Measurements from ENCODE around the gene GLP2R. TPM values are rescaled to one million over a fixed set of nuclear protein-coding genes. Genes with fewer than 3 reads are reported as not detected.

The GLP2R gene
- polyA plus RNA-seq, 1 donor from 2014 or later, result not detected

DNA sequence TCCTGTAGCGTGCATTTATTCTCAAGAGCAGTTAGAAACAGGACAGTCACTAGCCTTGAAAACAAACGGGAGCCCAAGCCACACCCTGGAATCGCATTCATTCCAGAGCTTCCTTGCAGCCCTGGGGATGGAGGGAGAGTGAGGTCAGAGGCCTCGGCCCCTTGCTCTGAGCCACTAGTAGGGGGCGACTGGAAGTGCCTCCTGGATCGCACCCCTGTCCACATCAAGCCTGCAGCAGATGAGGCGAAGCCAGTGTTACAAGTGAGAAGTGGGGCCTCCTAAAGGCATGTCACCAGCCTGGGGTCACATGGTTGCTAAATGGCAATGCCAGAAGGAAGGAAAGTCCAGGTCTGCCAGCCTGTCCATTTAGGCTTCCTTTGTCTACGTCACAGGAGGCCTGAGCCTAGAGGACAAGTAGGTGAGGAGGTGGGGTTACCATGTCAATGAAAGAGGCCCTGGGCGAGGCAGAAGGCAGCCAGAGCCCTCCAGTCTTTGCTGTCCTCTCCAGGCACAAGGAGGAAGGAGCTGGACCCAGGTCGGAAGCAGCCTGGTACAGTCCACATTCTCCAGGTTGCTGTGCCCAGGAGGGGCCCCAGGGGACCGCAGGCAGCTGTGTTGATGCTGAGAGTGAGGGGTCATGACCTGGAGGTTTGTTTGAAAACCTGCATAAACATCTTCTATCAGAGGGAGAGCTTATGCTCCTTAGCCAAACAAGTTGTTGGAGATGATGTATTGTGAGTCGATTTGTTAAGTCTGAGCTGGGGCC lies 82.3 kb downstream of the GLP2R start:
- Histone ChIP-seq H2AFZ (ENCODE audit: low read depth, low read length) (no peak overlapping the region), H3K4me3 (ENCODE audit: low read length) (no peak overlapping the region)

GRCh38 chr17:9908649-9909042 lies 82.9 kb downstream of the GLP2R start:
- H3K9me2 ChIP-seq (ENCODE audit: insufficient read depth, low read length), result no peaks in the 10 kb centered on the region
- no peak overlapping the region for H2AFZ ChIP-seq (ENCODE audit: low read depth, low read length)
- H3F3A ChIP-seq (ENCODE audit: insufficient read depth, low read length, poor library complexity, severe bottlenecking), result no peaks in the 10 kb centered on the region
- H4K20me1 ChIP-seq (ENCODE audit: insufficient read depth), result no peaks in the 10 kb centered on the region
- no peak overlapping the region for H3K4me3 ChIP-seq (ENCODE audit: low read length)
- no peak overlapping the region for H3K27ac ChIP-seq (ENCODE audit: low read length)
- TF ChIP-seq, protein P1, sequence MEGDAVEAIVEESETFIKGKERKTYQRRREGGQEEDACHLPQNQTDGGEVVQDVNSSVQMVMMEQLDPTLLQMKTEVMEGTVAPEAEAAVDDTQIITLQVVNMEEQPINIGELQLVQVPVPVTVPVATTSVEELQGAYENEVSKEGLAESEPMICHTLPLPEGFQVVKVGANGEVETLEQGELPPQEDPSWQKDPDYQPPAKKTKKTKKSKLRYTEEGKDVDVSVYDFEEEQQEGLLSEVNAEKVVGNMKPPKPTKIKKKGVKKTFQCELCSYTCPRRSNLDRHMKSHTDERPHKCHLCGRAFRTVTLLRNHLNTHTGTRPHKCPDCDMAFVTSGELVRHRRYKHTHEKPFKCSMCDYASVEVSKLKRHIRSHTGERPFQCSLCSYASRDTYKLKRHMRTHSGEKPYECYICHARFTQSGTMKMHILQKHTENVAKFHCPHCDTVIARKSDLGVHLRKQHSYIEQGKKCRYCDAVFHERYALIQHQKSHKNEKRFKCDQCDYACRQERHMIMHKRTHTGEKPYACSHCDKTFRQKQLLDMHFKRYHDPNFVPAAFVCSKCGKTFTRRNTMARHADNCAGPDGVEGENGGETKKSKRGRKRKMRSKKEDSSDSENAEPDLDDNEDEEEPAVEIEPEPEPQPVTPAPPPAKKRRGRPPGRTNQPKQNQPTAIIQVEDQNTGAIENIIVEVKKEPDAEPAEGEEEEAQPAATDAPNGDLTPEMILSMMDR (IDR thresholded peaks at IDR 0.05; ENCODE audit: poor library complexity, severe bottlenecking), result no peak
- no peak for TF ChIP-seq POLR2AphosphoS5 (IDR thresholded peaks at IDR 0.05)
- TF ChIP-seq EP300 (conservative IDR thresholded peaks at IDR 0.05; ENCODE audit: poor library complexity, severe bottlenecking), result no peak
- no peak for TF ChIP-seq RAD21 (conservative IDR thresholded peaks at IDR 0.05)
- H3K9me3 ChIP-seq (ENCODE audit: low read length), result no peaks in the 10 kb centered on the region
- no peaks in the 10 kb centered on the region for H3K79me2 ChIP-seq (replicated peaks; ENCODE audit: insufficient read depth, low read length)
- no peaks in the 10 kb centered on the region for H3K27me3 ChIP-seq (ENCODE audit: insufficient read depth, low read depth, low read length)
- H3K36me3 ChIP-seq (ENCODE audit: insufficient read depth, low read length), result no peaks in the 10 kb centered on the region
- no peak overlapping the region for H3K9ac ChIP-seq (ENCODE audit: low read length)
- H3K4me2 ChIP-seq (ENCODE audit: low read length), result no peak overlapping the region

More for the DNA sequence above, 82.3 kb downstream of the GLP2R start:
- no peaks in the 10 kb centered on the region for H3K9me3 ChIP-seq (ENCODE audit: low read length)
- H3K9me2 ChIP-seq (ENCODE audit: insufficient read depth, low read length), result no peaks in the 10 kb centered on the region
- H3K36me3 ChIP-seq (ENCODE audit: insufficient read depth, low read length), result no peaks in the 10 kb centered on the region
- TF ChIP-seq, protein P1 (IDR thresholded peaks at IDR 0.05; ENCODE audit: poor library complexity, severe bottlenecking), result no peak
- TF ChIP-seq RAD21 (conservative IDR thresholded peaks at IDR 0.05), result no peak
- no peak for TF ChIP-seq EZH2 (IDR thresholded peaks at IDR 0.05; ENCODE audit: borderline replicate concordance, insufficient read depth, low read length, poor library complexity, severe bottlenecking)
- TF ChIP-seq TAF1 (IDR thresholded peaks at IDR 0.05; ENCODE audit: low read depth), result no peak
- no peak for TF ChIP-seq SMC3 (conservative IDR thresholded peaks at IDR 0.05; ENCODE audit: poor library complexity)
- no peak for TF ChIP-seq REST (IDR thresholded peaks at IDR 0.05; ENCODE audit: borderline replicate concordance)
- no peak for TF ChIP-seq EP300 (conservative IDR thresholded peaks at IDR 0.05; ENCODE audit: poor library complexity, severe bottlenecking)
- TF ChIP-seq POLR2AphosphoS5 (IDR thresholded peaks at IDR 0.05), result no peak
- TF ChIP-seq MXI1 (conservative IDR thresholded peaks at IDR 0.05; ENCODE audit: poor library complexity, severe bottlenecking), result no peak
- H3K27me3 ChIP-seq (ENCODE audit: insufficient read depth, low read depth, low read length), result no peaks in the 10 kb centered on the region
- no peaks in the 10 kb centered on the region for H4K20me1 ChIP-seq (ENCODE audit: insufficient read depth)
- H3K9ac ChIP-seq (ENCODE audit: low read length), result no peak overlapping the region
- no peaks in the 10 kb centered on the region for H3K79me2 ChIP-seq (replicated peaks; ENCODE audit: insufficient read depth, low read length)
- H3K4me2 ChIP-seq (ENCODE audit: low read length), result no peak overlapping the region
- H3F3A ChIP-seq (ENCODE audit: insufficient read depth, low read length, poor library complexity, severe bottlenecking), result no peaks in the 10 kb centered on the region
- H3K27ac ChIP-seq (ENCODE audit: low read length), result no peak overlapping the region
